Pancreas (tissue), 10 donors: ENCODE measurements around the gene PMVK. TPM values are rescaled to one million over a fixed set of nuclear protein-coding genes. Genes with fewer than 3 reads are reported as not detected.

Experiments
- ATAC-seq, 4 donors: fragments of 200-7000 bp; cut with Tn5 transposase; one replicate each; pipeline versions ENCODE4 v1.8.0 to v1.9.1; 2020; ENCODE audit warnings: mild to moderate bottlenecking in 4 of 4, moderate library complexity in 4 of 4
- DNase-seq, 6 donors: peaks; one replicate each; pipeline ENCODE4 v3.0.0-alpha.2; 2020
- FAIRE-seq: peaks from 2 replicates; lab custom pipeline; 2012; peaks lifted over from hg19 to GRCh38; lab: Jason Lieb, UNC
- H3K27ac ChIP-seq, 4 donors: fragments of 200-600 bp; sonication (generic); 1 replicate in 3 of 4; 2 replicates in 1 of 4; pipeline versions ENCODE4 v1.5.0 to v1.8.0; 2020
- H3K27me3 ChIP-seq, 4 donors: fragments of 200-600 bp; one replicate each; pipeline ENCODE4 v1.8.0; 2021
- H3K36me3 ChIP-seq, 3 donors: fragments of 200-600 bp; sonication (generic) in 1 of 3; one replicate each; pipeline versions ENCODE4 v1.5.0 to v1.8.0; 2020 to 2021
- H3K4me1 ChIP-seq, 3 donors: fragments of 200-600 bp; one replicate each; pipeline ENCODE4 v1.8.0; 2021
- H3K4me3 ChIP-seq, 4 donors: fragments of 200-600 bp; sonication (generic) in 2 of 4; one replicate each; pipeline versions ENCODE4 v1.5.0 to v1.8.0; 2020 to 2021
- H3K9me3 ChIP-seq, 4 donors: fragments of 200-600 bp; one replicate each; pipeline ENCODE4 v1.8.0; 2021
- WGBS, 2 donors: extraction: QIAGEN DNeasy Blood & Tissue Kit; methylation state at CpG; one replicate each; pipeline ENCODE4 v1.1.7; 2013; 5-methylcytosine and 5-hydroxymethylcytosine counted together
- intact Hi-C, 3 donors: fragments of 100-400 bp; cut with DNase I; formaldehyde crosslinking; loops; one replicate each; pipeline versions ENCODE4 v1.11.1 to v1.14.2; 2022
- polyA plus RNA-seq, 2 donors: library from polyadenylated mRNA; stranded (reverse); fragments of 200-250 nt; gene quantifications; one replicate each; pipeline ENCODE4 v1.2.3, GENCODE V29; 2013
- total RNA-seq, 6 donors: library from RNA; stranded (reverse); fragmentation: NEBNext Ultra II Directional in 4 of 6; extraction: Animal tissue kit (Norgen Biotek cat#: 25700) in 4 of 6; gene quantifications; one replicate each; pipeline versions ENCODE4 v1.2.1 to v1.2.4, GENCODE V29; 2021 to 2023
- TF ChIP-seq, protein P1 (sequence below), 4 donors: fragments of 200-600 bp; sonication (generic) in 3 of 4; IDR thresholded peaks; one replicate each; pipeline versions ENCODE4 v1.5.0 to v1.8.0; 2021; ENCODE audit warnings: antibody characterized with exemption in 4 of 4
- donor health status: healthy with polysubstance abuse.
- donor health status: DM: no; HTN: no; CAD: no; lungs with moderate emphysema.
- donor health status: DM: no; HTN: no; CAD: no.
- donor health status: control.
- donor health status: control.
- donor health status: Bipolar disorder and iron deficiency.
- donor health status: DM: yes; HTN: yes; CAD: no.
- donor health status: DM: no; HTN: no; CAD: no.
- donor health status: DM: no; HTN: no; CAD: no.
- donor health status: DM: yes; HTN: yes; CAD: no.

The PMVK gene
- total and polyA plus RNA-seq, 8 donors: 12.4 to 32.4 (median 16.8) TPM

DNA sequence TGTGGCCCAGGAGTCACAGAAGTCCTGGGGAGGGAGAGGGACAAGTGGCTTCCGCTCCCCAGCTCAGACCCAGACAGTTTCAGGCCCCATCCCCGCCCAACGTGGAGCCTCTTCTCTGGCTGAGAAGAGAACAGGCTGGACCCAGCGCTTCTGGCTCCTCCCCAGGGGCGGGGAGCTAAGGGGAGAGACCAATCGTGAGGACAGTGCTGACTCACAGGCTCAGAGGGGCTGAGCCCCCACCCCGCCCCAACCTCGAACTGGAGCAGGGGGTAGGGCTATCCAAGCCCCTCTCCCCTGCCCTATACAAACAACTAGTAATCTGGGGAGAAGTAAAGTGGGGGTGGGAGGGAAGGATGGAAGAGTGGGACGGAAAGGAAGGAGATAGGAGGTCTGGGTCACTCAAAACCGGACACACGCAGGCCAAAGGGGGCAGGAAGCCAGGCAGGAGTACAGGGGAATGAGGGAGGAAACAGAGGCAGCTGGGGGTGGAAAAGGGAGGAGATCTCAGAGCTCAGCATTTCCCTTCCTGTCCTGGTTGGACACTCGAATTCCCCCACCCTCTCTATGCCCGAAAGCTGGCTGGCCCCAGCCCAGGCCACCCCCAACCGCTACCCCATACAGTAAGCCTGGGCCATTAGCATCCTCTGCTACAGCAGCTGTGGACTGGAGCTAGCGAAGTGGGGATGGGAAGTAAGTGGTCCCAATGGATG, 34.3 kb upstream of the PMVK start, which contains the start of gene SHC1:
SHC1 (minus strand) TSS at position 117 of the 710 bp plus-strand sequence. CDS start 221 bp downstream, outside the sequence.
- 47 to 48% methylated on average over 15 of the region's 15 CpGs for WGBS, 2 donors
- Histone ChIP-seq H3K36me3 (peaks cover 0 to 27% (median 14%) of the 10 kb centered on the region in 3 donors), H3K27ac (peak within 1 kb of the TSS; percentile 33 to 97 (median 92)), H3K9me3 (no peaks in the 10 kb centered on the region), H3K4me3 (peak within 1 kb of the TSS in 2 of 4 donors; percentile 17 to 73), H3K27me3 (no peaks in the 10 kb centered on the region), H3K4me1 (peaks cover 12 to 22% (median 20%) of the 10 kb centered on the region in 3 donors)
- peak; percentile 70 to 89 (median 78) for DNase-seq
- TF ChIP-seq, protein P1, sequence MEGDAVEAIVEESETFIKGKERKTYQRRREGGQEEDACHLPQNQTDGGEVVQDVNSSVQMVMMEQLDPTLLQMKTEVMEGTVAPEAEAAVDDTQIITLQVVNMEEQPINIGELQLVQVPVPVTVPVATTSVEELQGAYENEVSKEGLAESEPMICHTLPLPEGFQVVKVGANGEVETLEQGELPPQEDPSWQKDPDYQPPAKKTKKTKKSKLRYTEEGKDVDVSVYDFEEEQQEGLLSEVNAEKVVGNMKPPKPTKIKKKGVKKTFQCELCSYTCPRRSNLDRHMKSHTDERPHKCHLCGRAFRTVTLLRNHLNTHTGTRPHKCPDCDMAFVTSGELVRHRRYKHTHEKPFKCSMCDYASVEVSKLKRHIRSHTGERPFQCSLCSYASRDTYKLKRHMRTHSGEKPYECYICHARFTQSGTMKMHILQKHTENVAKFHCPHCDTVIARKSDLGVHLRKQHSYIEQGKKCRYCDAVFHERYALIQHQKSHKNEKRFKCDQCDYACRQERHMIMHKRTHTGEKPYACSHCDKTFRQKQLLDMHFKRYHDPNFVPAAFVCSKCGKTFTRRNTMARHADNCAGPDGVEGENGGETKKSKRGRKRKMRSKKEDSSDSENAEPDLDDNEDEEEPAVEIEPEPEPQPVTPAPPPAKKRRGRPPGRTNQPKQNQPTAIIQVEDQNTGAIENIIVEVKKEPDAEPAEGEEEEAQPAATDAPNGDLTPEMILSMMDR (IDR thresholded peaks at IDR 0.05): no peak
- no peak for FAIRE-seq
- ATAC-seq: peak in 1 of 4 donors; percentile 10
- intact Hi-C loops: no loop called here

DNA sequence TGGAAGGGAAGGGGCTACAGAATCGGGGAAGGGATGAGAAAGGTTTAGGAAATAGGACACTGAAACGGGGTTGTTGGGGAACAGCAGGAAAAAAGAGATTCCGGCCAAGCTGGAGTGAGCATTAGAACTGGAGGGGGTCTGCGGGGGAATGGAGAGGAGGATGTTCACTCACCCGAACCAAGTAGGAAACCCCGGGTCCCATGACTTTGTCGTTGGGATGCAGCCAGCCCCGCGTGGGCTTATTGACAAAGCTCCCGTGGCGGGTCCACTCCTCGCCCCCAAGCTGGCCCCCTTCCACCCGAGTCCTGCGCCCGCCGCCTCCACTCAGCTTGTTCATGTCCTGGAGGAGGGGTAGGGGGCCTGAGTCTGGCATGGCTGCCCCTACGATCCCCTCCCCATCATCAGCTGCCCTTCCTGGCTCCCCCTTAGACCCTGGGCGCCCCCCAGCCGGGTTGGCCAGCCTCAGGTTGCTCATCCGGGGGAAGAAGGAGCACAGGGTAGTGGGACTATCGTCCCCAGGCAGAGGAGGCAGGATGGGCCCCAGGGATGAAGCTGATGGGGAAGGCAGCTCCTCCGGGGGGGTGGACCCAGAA, 33.4 kb upstream of the PMVK start:
- WGBS, 2 donors: 51 to 54% methylated on average over 19 to 22 of the region's 22 CpGs
- peaks cover 0 to 33% (median 21%) of the 10 kb centered on the region in 3 donors for H3K36me3 ChIP-seq
- intact Hi-C loops: loop anchor here in 2 of 3 donors (10.0 kb wide), 1 partner anchor 45 kb away; no protein-coding TSS in a partner anchor
- ATAC-seq: no peak
- H3K9me3 ChIP-seq: no peaks in the 10 kb centered on the region
- TF ChIP-seq, protein P1 (IDR thresholded peaks at IDR 0.05): no peak
- peaks cover 12 to 22% (median 20%) of the 10 kb centered on the region in 3 donors for H3K4me1 ChIP-seq
- H3K27ac ChIP-seq: peak overlapping the region in 3 of 4 donors; percentile 90 to 97 (median 94)
- peak overlapping the region in 2 of 4 donors; percentile 17 to 73 for H3K4me3 ChIP-seq
- no peak for FAIRE-seq
- no peaks in the 10 kb centered on the region for H3K27me3 ChIP-seq
- peak in 1 of 6 donors; percentile 63 for DNase-seq

DNA sequence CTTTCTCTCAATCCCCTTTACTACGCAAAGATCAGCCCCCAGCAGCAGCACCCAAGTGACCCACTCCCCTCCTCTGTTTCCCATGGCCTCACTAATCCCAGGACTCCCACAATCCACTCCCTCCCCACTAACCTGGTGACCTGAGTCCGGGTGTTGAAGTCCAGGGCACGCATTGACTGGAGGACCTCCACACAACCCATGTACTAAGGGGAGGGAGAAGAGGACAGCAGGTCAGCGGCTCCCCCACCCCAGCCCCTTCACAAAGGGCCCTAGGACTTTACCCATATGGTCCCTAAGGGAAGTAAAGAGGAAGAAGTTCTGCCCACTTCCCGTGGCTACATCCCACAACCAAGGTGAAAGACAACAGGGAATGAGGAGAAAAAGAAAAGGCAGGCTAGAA, 32.7 kb upstream of the PMVK start:
- intact Hi-C loops: loop anchor here in 2 of 3 donors (10.0 kb wide), 1 partner anchor 46 kb away; no protein-coding TSS in a partner anchor
- Histone ChIP-seq H3K4me1 (peaks cover 12 to 22% (median 20%) of the 10 kb centered on the region in 3 donors), H3K27me3 (no peaks in the 10 kb centered on the region), H3K4me3 (no peak overlapping the region), H3K9me3 (no peaks in the 10 kb centered on the region), H3K36me3 (peaks cover 0 to 37% (median 21%) of the 10 kb centered on the region in 3 donors), H3K27ac (no peak overlapping the region)
- TF ChIP-seq, protein P1 (IDR thresholded peaks at IDR 0.05): no peak
- no peak for FAIRE-seq
- 77 to 80% methylated on average over 5 of the region's 5 CpGs for WGBS, 2 donors
- no peak for ATAC-seq
- DNase-seq: no peak

DNA sequence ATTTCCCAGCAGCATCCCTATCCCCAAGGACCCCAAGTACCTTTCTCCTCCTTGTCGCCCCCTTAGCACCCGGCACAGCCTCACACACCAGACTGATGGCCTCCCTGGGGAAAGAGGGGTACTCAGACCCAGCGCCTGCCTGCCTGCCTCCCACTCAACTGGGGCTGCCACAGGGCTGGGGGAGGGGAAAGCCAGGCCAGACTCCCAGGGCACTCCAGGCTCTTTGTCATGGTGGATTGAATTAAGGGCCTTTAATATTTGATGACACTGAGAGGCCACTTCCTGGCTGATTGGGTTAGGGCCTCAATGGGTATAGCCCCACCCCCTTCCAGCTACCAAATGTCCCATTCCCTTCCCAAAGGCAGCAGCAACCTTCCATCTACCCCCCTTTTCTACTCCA, 32.2 kb upstream of the PMVK start:
- no peak for FAIRE-seq
- no peak for ATAC-seq
- H3K4me1 ChIP-seq: peaks cover 12 to 22% (median 20%) of the 10 kb centered on the region in 3 donors
- TF ChIP-seq, protein P1 (IDR thresholded peaks at IDR 0.05): no peak
- H3K4me3 ChIP-seq: no peak overlapping the region
- no peak for DNase-seq
- H3K36me3 ChIP-seq: peaks cover 0 to 38% (median 21%) of the 10 kb centered on the region in 3 donors
- no peaks in the 10 kb centered on the region for H3K9me3 ChIP-seq
- no peak overlapping the region for H3K27ac ChIP-seq
- 82 to 89% methylated on average over 3 of the region's 3 CpGs for WGBS, 2 donors
- intact Hi-C loops: loop anchor here in 2 of 3 donors (10.0 kb wide), 1 partner anchor 46 kb away; no protein-coding TSS in a partner anchor
- H3K27me3 ChIP-seq: no peaks in the 10 kb centered on the region
